Right renal pelvis (tissue), 4 donors: ENCODE data around the gene CPM. TPM values are rescaled to one million over a fixed set of nuclear protein-coding genes. Genes with fewer than 3 reads are reported as not detected.

Experiments
- DNase-seq, 4 donors: peaks; one replicate each; pipeline ENCODE4 v3.0.0-alpha.2; 2013; ENCODE audit warnings: low read depth in 4 of 4, low spot score in 3 of 4, missing footprints in 1 of 4
- polyA plus RNA-seq, 4 donors: library from polyadenylated mRNA; unstranded; fragments of 120-200 nt; gene quantifications; one replicate each; pipeline ENCODE4 v1.2.1, GENCODE V29; 2013; ENCODE audit not compliant: insufficient read length in 4 of 4

The CPM gene
- polyA plus RNA-seq, 4 donors = 25.5 to 28.6 (median 27.4) TPM

- DNase-seq = no peak
Measured at GRCh38 chr12:68957273-68957672, 24.3 kb upstream of the CPM start.

GRCh38 chr12:68956466-68956865 is 23.5 kb upstream of the CPM start:
- no peak for DNase-seq

- DNase-seq = no peak
Measured at GRCh38 chr12:68954811-68955210, 21.8 kb upstream of the CPM start.

GRCh38 chr12:68953536-68953935 is 20.6 kb upstream of the CPM start:
- DNase-seq = no peak

GRCh38 chr12:68951652-68952051 is 18.7 kb upstream of the CPM start:
- DNase-seq = no peak

- no peak for DNase-seq
Measured at GRCh38 chr12:68950511-68950910, 17.5 kb upstream of the CPM start.

- no peak for DNase-seq
Measured at GRCh38 chr12:68945255-68945654, 12.3 kb upstream of the CPM start.

GRCh38 chr12:68944296-68945076 is 11.5 kb upstream of the CPM start:
- no peak for DNase-seq

GRCh38 chr12:68943848-68944247 is 10.9 kb upstream of the CPM start:
- DNase-seq = no peak

GRCh38 chr12:68940731-68941130 is 7.8 kb upstream of the CPM start:
- no peak for DNase-seq

- no peak for DNase-seq
Measured at GRCh38 chr12:68939505-68939904, 6.5 kb upstream of the CPM start.

GRCh38 chr12:68934392-68934791 is 1.4 kb upstream of the CPM start:
- no peak for DNase-seq

- DNase-seq = peak in 3 of 4 donors; percentile 12 to 32 (median 20)
Measured at GRCh38 chr12:68932128-68932960, 627 bp downstream of the CPM start.

GRCh38 chr12:68930178-68930577 is 2.8 kb downstream of the CPM start:
- no peak for DNase-seq

GRCh38 chr12:68924546-68924945 is 8.4 kb downstream of the CPM start:
- DNase-seq = no peak

- DNase-seq = no peak
Measured at GRCh38 chr12:68919581-68920239, 13.3 kb downstream of the CPM start.

- DNase-seq = no peak
Measured at GRCh38 chr12:68918960-68919359, 14.0 kb downstream of the CPM start.

- no peak for DNase-seq
Measured at GRCh38 chr12:68915055-68915454, 17.9 kb downstream of the CPM start.

- no peak for DNase-seq
Measured at GRCh38 chr12:68913682-68914081, 19.3 kb downstream of the CPM start.

GRCh38 chr12:68912916-68913315 is 20.1 kb downstream of the CPM start:
- DNase-seq = no peak

- no peak for DNase-seq
Measured at GRCh38 chr12:68911197-68911718, 21.7 kb downstream of the CPM start.
